C4-2B (cell line): ENCODE results near the gene SHC3.

Experiments
- ZFX ChIP-seq: fragments of 450-650 bp; IDR thresholded peaks from 2 replicates; pipeline ENCODE4 v1.6.1; 2017
- TF ChIP-seq, protein P1 (sequence below): fragments of 450-650 bp; conservative IDR thresholded peaks from 2 replicates; pipeline ENCODE4 v1.5.1; 2017; ENCODE audit warnings: mild to moderate bottlenecking

DNA sequence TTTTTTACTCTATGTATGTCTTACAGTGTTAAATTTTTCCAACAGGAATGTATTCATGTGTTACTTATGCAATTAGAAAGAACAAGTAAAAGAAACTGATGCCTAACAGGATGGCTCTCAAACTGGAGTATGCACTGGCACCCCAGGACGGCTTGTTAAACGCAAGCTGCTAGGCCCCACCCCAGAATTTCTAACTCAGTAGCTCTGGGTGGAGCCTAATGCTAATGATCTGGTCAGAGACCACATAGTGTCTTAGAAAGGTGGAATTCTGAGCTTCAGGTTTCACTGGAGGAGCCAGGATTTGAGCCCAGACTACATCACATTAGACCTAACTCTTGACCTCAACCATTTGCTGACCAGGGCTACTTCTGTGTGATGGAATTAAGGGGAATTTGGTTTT is 34.4 kb downstream of the SHC3 start:
- TF ChIP-seq, protein P1, sequence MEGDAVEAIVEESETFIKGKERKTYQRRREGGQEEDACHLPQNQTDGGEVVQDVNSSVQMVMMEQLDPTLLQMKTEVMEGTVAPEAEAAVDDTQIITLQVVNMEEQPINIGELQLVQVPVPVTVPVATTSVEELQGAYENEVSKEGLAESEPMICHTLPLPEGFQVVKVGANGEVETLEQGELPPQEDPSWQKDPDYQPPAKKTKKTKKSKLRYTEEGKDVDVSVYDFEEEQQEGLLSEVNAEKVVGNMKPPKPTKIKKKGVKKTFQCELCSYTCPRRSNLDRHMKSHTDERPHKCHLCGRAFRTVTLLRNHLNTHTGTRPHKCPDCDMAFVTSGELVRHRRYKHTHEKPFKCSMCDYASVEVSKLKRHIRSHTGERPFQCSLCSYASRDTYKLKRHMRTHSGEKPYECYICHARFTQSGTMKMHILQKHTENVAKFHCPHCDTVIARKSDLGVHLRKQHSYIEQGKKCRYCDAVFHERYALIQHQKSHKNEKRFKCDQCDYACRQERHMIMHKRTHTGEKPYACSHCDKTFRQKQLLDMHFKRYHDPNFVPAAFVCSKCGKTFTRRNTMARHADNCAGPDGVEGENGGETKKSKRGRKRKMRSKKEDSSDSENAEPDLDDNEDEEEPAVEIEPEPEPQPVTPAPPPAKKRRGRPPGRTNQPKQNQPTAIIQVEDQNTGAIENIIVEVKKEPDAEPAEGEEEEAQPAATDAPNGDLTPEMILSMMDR = no peak
- no peak for TF ChIP-seq ZFX
